IPS-20b (cell line): ENCODE results near the gene PSMB7.

Experiments
- H3K27ac ChIP-seq: one replicate; pipeline ENCODE4 v1.5.1; 2013; ENCODE audit warnings: low read length
- H3K27me3 ChIP-seq: 2 replicates; pipeline ENCODE4 v1.6.1; 2013; ENCODE audit warnings: mild to moderate bottlenecking, low read length, inconsistent platforms; ENCODE audit not compliant: insufficient read depth
- H3K36me3 ChIP-seq: 2 replicates; pipeline ENCODE4 v1.6.1; 2013; ENCODE audit warnings: low read depth, mild to moderate bottlenecking, inconsistent platforms, low read length, moderate library complexity; ENCODE audit not compliant: insufficient read depth
- H3K4me1 ChIP-seq: 2 replicates; pipeline ENCODE4 v1.6.1; 2013; ENCODE audit warnings: mild to moderate bottlenecking, control low read depth, inconsistent platforms, low read length, moderate library complexity; ENCODE audit not compliant: insufficient read depth
- H3K4me3 ChIP-seq: 2 replicates; pipeline ENCODE4 v1.5.1; 2013; ENCODE audit warnings: mild to moderate bottlenecking, low read length, inconsistent platforms
- H3K9ac ChIP-seq: 2 replicates; pipeline ENCODE4 v1.6.1; 2013; ENCODE audit warnings: low read depth, mild to moderate bottlenecking, inconsistent platforms, low read length, moderate library complexity
- H3K9me3 ChIP-seq: 2 replicates; pipeline ENCODE4 v1.6.1; 2013; ENCODE audit warnings: mild to moderate bottlenecking, low read depth, low read length, inconsistent platforms; ENCODE audit not compliant: insufficient read depth

PSMB7 gene

DNA sequence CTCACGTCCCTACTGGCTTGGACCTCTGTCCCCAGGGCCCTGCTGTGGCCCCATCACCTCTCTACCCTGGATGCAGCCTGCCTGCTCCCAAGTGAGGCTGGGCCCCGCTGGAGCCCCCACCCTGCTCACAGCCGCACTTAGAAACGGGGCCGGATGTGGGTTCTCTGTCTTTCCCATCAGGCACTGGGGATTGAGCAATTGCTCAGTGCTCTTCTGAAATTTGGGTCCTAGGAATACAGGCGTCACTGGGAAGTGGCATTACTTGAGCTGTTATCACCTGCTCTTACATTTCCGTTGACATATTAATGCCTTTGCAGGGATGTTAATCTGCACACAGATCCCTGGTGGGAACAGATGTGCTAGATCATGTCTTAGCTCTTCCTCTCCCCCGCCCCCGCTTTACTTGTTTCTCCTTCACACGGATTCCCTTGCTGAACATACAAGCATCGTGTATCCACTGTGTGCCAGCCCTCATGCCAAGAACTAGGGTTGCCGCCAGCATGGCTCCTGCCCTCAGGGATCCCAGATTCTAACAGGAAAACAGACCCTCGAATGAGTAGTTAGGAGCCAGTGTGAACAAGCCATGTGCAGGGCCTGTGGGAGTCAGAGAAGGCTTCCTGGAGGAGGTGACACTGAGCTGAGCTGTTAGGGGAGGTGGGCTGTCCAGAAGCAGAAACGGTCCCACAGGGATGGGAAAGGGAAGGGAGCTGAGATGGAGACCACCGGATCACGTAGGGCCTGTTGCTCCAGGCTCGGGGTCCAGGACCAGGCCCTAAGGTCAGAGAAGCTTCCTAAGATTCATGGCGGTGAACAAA is 92.4 kb downstream of the PSMB7 start:
- Histone ChIP-seq H3K9ac (no peak overlapping the region), H3K9me3 (no peaks in the 10 kb centered on the region), H3K4me3 (no peak overlapping the region), H3K36me3 (peaks cover 5% of the 10 kb centered on the region; the same call in 1 of the 2 replicates), H3K27me3 (no peaks in the 10 kb centered on the region), H3K27ac (no peak overlapping the region), H3K4me1 (no peaks in the 10 kb centered on the region)

DNA sequence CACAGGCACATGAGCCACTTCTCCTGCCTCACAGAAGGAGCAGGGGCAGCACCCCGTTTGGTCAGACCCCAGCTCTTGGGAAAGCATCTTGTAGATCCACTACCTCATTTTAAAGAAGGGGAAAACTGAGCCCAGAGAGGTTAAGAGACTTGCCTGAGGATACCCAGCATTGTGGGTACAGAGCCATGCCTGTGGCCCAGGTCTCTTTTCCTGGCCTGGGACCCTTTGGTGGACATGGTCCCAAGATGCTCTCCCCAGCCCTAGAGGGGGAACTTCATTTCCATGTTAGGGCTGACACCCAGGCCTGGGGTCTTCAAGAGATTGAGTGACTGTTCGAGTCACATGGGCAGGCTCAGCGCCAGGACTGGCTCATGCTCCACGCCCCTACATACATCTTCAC is 93.3 kb downstream of the PSMB7 start:
- Histone ChIP-seq H3K9ac (no peak overlapping the region), H3K4me3 (no peak overlapping the region), H3K4me1 (no peaks in the 10 kb centered on the region), H3K36me3 (0 out of 2 replicates have a peak, but pooled peaks cover 5% of the 10 kb centered on the region), H3K27me3 (no peaks in the 10 kb centered on the region), H3K27ac (no peak overlapping the region), H3K9me3 (no peaks in the 10 kb centered on the region)

DNA sequence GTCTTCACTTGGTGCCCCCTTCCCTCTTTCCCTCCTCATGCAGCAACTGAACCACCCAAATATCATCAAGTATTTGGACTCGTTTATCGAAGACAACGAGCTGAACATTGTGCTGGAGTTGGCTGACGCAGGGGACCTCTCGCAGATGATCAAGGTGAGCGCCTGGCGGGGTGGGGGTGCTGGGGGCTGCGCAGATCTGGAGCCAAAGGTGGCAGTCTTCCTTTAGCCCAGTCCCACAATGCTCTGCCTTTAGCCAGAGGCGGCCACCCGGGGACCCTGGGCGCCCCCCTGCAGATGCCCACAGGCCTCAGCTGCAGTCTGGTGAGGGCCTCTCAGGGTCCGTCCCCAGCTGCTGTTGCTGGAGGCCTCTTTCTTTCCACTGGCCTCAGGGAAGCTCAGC is 93.8 kb downstream of the PSMB7 start:
- no peak overlapping the region for H3K9ac ChIP-seq
- no peaks in the 10 kb centered on the region for H3K9me3 ChIP-seq
- H3K27me3 ChIP-seq: no peaks in the 10 kb centered on the region
- H3K4me3 ChIP-seq: no peak overlapping the region
- 0 out of 2 replicates have a peak, but pooled peaks cover 5% of the 10 kb centered on the region for H3K36me3 ChIP-seq
- no peaks in the 10 kb centered on the region for H3K4me1 ChIP-seq
- H3K27ac ChIP-seq: no peak overlapping the region

DNA sequence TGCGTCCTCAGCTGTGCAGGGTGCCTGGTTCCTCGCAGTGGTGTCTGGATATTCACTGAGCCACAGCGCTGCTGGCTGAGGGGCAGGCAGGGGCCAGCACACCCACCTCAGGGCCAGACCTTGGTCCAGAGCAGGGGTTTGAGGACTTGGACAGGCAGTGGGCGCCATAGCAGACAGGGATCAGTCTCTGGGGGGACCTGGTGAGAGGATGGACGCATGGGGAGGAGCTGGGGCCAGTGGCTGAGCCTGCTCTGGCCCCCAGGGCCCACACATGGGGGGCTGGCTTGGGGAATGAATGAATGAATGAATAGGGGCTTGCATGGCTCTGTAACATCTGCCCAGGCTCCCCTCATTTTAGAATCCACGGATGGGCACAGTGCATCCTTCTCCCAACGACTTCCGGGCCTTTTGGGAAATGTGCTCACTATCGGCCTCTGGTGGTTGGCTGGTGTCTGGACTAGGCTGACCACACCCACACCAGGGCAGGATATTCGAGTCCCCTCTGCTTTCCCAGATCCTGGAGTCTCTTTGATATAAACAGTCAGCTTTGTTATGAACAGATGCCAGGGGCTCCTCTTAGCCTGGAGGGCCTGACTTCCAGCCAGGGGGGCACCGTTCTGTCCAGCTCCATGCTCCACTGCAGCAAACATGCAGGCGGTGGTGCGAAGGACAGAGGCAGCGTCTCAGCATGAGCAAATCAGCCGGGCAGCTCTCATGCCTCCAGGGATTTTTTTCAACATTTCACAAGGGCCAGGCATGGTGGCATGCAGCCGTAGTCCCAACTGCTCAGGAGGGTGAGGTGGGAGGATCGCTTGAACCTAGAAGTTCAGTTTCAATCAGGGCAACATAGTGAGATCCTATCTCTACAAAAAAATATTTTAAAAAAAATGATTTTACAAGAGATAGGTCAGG is 94.9 kb downstream of the PSMB7 start:
- H3K36me3 ChIP-seq: 0 out of 2 replicates have a peak, but pooled peaks cover 5% of the 10 kb centered on the region
- no peak overlapping the region for H3K4me3 ChIP-seq
- H3K4me1 ChIP-seq: no peaks in the 10 kb centered on the region
- no peak overlapping the region for H3K9ac ChIP-seq
- H3K27me3 ChIP-seq: no peaks in the 10 kb centered on the region
- H3K9me3 ChIP-seq: no peaks in the 10 kb centered on the region
- H3K27ac ChIP-seq: no peak overlapping the region

DNA sequence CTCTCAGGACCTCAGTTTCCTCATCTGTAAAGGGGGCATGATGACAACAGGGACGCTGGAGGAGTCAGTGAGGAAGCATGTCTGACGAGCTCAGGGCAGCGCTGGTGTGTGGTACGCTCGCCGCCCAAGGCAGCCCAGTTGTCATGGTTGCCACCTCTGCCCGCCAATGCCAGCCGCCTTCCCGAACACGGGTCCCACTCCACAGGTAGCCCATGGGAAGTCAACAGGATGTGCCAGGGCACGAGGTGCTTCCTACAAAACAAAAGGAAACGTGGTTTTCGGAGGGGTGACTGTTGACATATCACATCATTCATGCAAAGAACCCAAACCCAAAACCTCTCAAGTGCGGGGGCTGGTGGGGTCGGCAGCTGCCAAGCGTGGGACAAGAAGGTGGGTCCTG is 99.4 kb downstream of the PSMB7 start:
- H3K9ac ChIP-seq: no peak overlapping the region
- no peaks in the 10 kb centered on the region for H3K27me3 ChIP-seq
- no peaks in the 10 kb centered on the region for H3K4me1 ChIP-seq
- H3K9me3 ChIP-seq: no peaks in the 10 kb centered on the region
- no peaks in the 10 kb centered on the region for H3K36me3 ChIP-seq
- no peak overlapping the region for H3K27ac ChIP-seq
- no peak overlapping the region for H3K4me3 ChIP-seq

DNA sequence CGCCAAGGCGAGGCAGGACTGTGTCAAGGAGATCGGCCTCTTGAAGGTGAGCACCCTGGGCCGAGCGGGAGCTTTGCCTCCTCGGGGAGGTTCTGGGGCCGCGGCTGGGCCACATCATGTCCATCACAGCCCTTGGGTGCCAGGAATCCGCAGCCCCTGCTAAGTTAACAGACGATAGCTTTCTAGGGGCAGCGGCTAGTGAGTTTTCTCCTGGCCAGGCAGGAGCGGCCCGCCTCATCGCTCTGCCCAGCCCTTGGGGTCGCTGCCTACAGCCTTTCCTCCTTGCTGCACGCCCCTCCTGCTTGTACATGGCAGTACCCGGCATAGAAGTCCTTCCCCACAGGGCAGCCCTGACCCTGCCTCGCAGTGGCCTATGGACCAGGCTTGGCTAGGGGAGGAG is 101.3 kb downstream of the PSMB7 start:
- Histone ChIP-seq H3K9me3 (no peaks in the 10 kb centered on the region), H3K4me1 (no peaks in the 10 kb centered on the region; the same call in 1 of the 2 replicates), H3K27ac (no peak overlapping the region), H3K4me3 (no peak overlapping the region), H3K27me3 (no peaks in the 10 kb centered on the region), H3K36me3 (no peaks in the 10 kb centered on the region), H3K9ac (no peak overlapping the region)

DNA sequence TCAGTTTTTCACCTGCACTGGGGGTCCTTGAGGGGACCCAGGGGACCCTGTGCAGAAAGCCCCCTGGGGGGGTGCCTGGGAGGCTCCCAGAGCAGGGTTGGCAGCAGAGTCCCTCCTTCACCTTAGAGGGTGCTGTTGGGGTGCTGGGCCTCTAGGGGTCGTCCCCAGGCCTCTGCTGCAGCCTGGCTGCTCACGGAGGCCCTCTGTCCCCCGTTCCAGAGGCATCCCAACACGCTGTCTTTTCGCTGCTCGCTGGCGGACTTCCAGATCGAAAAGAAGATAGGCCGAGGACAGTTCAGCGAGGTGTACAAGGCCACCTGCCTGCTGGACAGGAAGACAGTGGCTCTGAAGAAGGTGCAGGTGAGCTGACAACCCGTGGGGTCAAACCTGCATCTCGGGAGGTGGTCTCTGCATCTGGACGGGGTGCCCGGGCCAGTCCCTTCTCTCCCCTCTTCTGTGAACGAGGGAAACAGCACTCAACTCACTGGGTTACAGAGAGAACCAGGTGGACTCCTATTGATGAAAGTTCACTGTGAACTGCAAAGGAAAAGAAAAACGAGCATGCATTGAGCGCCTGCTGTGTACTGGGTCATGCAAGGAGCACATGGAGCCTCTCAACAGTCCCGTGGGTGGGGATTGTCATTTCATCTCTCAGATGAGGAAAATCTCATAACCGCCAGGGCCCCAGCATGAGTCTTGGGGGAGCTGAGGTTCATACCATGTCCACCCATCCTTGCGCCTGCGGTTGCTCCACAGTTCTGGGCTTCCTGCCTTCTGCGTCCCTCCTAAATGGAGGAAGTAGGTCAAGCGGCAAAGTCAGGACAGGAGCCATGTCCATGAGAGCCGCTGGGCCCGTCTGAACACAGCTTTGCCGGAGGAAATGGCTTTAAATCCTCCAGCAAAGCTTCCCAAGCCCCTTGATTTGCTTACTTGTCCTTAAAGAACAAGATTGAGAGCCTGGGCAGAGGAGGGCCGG is 102.7 kb downstream of the PSMB7 start:
- Histone ChIP-seq H3K27me3 (no peaks in the 10 kb centered on the region), H3K9me3 (no peaks in the 10 kb centered on the region), H3K4me3 (no peak overlapping the region), H3K27ac (no peak overlapping the region), H3K4me1 (no peaks in the 10 kb centered on the region; the same call in 1 of the 2 replicates), H3K9ac (no peak overlapping the region), H3K36me3 (no peaks in the 10 kb centered on the region)

DNA sequence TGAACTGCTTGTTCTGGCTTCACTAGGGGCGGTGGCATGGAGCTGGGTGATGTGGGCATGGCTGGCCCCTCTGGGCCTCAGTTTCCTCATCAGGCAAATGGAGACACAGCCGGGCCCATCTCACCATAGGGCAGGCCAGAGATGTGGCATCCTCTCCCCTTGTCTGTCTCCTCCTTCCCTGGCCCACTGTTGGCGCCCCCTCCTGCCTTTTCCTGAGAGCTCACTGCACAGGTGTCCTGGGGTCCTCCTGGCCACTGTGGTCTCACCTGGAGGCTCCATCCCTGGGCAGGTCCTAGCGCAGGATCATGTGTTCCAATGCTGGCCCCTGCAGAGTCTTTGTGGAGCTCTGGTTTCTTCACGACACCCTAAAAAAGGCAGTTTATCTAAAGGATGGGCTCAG is 104.0 kb downstream of the PSMB7 start:
- Histone ChIP-seq H3K4me3 (no peak overlapping the region), H3K36me3 (no peaks in the 10 kb centered on the region), H3K9me3 (no peaks in the 10 kb centered on the region), H3K9ac (no peak overlapping the region), H3K27me3 (no peaks in the 10 kb centered on the region), H3K27ac (no peak overlapping the region), H3K4me1 (no peaks in the 10 kb centered on the region; the same call in 1 of the 2 replicates)

DNA sequence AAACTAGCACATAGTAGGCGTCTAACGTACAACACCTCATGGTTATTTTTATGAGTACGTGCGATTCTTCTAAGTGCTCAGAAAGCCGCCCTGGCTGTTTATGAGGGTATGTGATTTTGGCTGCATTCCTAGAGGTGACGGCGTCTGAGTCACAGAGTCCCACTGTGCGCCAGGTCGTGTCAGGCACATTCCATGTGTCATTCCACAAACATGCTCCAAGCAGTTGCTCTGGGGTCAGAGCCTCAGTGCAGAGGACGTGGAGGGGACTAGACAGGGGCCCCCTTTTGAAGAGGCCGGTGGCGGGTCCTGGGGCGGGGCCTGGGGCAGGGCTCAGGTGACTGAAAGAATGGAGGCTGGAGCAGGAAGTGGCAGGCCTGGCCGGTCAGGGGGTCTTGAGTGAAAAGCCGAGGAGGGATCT is 105.6 kb downstream of the PSMB7 start:
- Histone ChIP-seq H3K36me3 (no peaks in the 10 kb centered on the region), H3K27me3 (no peaks in the 10 kb centered on the region), H3K9me3 (no peaks in the 10 kb centered on the region), H3K4me1 (no peaks in the 10 kb centered on the region; the same call in 1 of the 2 replicates), H3K4me3 (no peak overlapping the region), H3K9ac (no peak overlapping the region), H3K27ac (no peak overlapping the region)

DNA sequence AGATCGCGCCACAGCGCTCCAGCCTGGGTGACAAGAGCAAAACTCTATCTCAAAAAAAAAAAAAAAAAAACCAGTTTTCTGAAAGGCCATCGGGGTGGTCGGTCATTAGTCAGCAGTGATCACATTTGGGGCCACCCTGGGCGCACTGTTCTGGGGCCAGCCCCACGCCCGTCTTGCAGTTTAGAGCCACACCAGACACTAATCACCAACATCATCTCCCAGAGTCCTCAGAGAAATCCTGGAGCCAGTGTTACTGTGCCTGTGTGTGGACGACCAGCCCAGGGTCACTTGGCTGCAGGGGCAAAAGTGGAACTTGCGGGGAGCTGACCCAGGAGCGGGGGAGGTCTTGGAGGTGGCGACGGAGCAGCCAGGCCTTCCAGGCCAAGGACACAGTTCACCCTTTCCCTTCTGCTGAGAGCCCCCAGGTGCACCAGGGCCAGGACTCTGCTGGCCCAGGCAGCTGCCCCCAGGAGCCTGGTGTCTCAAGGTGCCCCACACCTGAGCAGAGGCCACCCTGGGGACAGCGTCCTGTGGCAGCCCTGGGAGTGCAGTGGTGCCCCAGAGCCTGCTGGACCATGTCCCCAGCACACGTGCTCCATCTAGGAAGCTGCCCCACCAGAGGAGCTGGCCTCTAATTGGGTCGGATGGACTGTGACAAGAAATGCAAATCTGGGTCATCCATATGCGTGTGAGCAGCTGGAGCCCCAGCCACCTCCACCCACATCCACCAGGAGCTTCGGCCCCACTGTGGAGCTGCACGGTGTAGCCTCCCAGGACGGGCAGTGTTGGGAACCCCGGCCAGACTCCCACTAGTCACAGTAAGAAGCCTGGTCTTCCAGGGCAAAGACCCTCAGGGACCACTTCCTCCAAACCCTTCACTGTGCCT is 106.4 kb downstream of the PSMB7 start:
- Histone ChIP-seq H3K4me1 (no peaks in the 10 kb centered on the region; the same call in 1 of the 2 replicates), H3K4me3 (no peak overlapping the region), H3K27me3 (no peaks in the 10 kb centered on the region), H3K9ac (no peak overlapping the region), H3K27ac (no peak overlapping the region), H3K36me3 (no peaks in the 10 kb centered on the region), H3K9me3 (no peaks in the 10 kb centered on the region)
